ENCODE measurements around the gene CASP14.
"Not testable (repeated sequence)": the region's sequence is repeated elsewhere in the genome, so short reads cannot be mapped to it uniquely, and the experiment has no call there.

Gene CASP14

GRCh38 chr19:15072930-15073647, 23.8 kb downstream of the CASP14 start:
- DNase-seq = no peak

GRCh38 chr19:15074371-15074770, 25.1 kb downstream of the CASP14 start:
- no peak for DNase-seq

GRCh38 chr19:15075806-15076205, 26.5 kb downstream of the CASP14 start:
- DNase-seq = no peak

- DNase-seq = not testable (repeated sequence)
Measured at GRCh38 chr19:15080002-15080401, 30.7 kb downstream of the CASP14 start.

GRCh38 chr19:15081911-15082310, 32.6 kb downstream of the CASP14 start, which contains the start of gene OR1I1:
Gene OR1I1, plus strand, starts transcription at chr19:15082211. Its CDS starts 4,855 bp downstream, at chr19:15087066.
- DNase-seq = no peak

GRCh38 chr19:15087182-15087581, 37.9 kb downstream of the CASP14 start:
- no peak for DNase-seq

- peak in 1 of 2 experiments; percentile 41 for DNase-seq
Measured at GRCh38 chr19:15091918-15092753, 42.9 kb downstream of the CASP14 start.

- no peak for DNase-seq
Measured at GRCh38 chr19:15093001-15093400, 43.7 kb downstream of the CASP14 start.

- DNase-seq = no peak
Measured at GRCh38 chr19:15096223-15096622, 46.9 kb downstream of the CASP14 start.

GRCh38 chr19:15097980-15098379, 48.7 kb downstream of the CASP14 start:
- DNase-seq = not testable (repeated sequence)

GRCh38 chr19:15098460-15098859, 49.2 kb downstream of the CASP14 start:
- no peak for DNase-seq

GRCh38 chr19:15099017-15099582, 49.8 kb downstream of the CASP14 start:
- no peak for DNase-seq

- peak; percentile 68 to 76 for DNase-seq
Measured at GRCh38 chr19:15101479-15102082, 52.3 kb downstream of the CASP14 start.

GRCh38 chr19:15104003-15104402, 54.7 kb downstream of the CASP14 start:
- no peak for DNase-seq

- DNase-seq = no peak
Measured at GRCh38 chr19:15104411-15104810, 55.1 kb downstream of the CASP14 start.

GRCh38 chr19:15105044-15105443, 55.8 kb downstream of the CASP14 start:
- no peak for DNase-seq

- peak; percentile 47 to 49 for DNase-seq
Measured at GRCh38 chr19:15107061-15108010, 58.1 kb downstream of the CASP14 start, which contains the start of gene SYDE1. Gene SYDE1, plus strand, starts transcription at chr19:15107401. Its CDS starts 33 bp downstream, at chr19:15107434.
